Measurements from ENCODE around the gene GAS7.

Gene GAS7

DNA sequence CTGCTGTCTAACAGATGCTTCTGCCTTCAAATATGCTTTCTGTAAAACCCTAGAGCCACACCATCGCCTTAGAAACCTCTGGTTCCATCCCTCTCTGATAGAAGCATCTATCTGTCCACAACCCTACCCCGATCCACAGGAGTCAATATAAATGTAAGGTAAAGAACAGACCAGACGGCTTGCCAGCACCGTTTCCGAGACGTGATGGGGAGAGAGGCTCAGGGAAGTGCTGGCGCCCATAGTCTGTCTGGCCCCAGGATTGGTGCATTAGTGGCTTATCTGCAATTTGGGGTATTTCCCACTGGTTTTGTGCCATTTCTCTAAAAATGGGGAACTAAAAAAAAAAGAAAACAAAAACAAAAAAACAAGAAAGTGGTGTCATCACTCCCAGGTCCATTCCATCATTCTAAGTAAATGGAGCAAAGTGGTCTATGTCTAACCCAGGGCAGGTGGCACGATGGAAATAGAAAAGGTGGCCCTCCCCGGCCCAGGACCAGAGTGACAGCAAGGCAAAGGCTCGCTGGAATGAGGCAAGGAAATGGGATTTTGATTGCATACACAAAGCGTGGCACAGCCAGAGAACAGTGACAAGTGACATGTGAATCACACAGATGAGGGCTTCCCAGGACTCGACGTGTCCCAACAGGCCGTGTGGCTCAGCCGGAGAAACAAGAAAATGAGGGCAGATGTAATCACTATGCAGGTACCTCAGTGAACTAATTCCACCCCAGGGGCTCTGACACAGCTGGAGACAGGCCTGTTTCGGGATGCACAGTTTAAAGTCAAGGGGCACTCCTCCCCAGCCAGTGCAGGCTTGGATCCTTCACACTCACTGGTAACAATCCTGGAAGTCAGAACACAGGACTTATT is 125.6 kb downstream of the GAS7 start:
- 87 to 92% methylated on average over 8 to 14 of the region's 16 CpGs for WGBS, 2 experiments (ENCODE audit: insufficient coverage in 2 of 2)
- H3K36me3 ChIP-seq (ENCODE audit: control insufficient read depth, insufficient read depth, low read length) = no peaks in the 10 kb centered on the region
- peaks cover 7% of the 10 kb centered on the region for H3K4me1 ChIP-seq (ENCODE audit: control insufficient read depth, insufficient read depth, low read length, poor library complexity, severe bottlenecking)
- no peak overlapping the region for H3K27ac ChIP-seq (ENCODE audit: low read depth, low read length, severe bottlenecking)
- peaks cover 4% of the 10 kb centered on the region for H3K9me3 ChIP-seq (ENCODE audit: control insufficient read depth, low read length)
- no peak overlapping the region for H3K4me3 ChIP-seq (ENCODE audit: extremely low read depth, insufficient read depth, low read length, poor library complexity, severe bottlenecking)

DNA sequence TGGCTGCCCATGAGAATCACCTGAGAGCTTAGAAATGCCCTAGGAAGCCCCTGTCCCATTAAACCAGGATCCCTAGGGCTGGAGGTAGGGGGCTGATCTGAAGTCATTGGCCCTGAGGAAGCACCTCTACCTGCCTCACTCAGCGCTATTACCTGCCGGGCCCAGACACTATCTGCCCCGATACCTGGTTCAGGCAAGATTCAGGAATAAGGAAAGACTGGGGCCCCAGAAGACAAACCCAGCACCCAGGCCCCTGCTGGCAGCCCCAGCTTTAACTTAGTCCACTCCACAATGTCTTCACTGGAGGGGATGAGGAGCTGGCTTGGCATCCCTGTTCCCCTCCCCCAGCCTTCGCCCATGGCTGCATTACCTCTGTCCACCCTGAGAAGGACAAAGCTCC is 126.3 kb downstream of the GAS7 start:
- WGBS, 2 experiments (ENCODE audit: insufficient coverage in 2 of 2) = 92 to 95% methylated on average over 3 of the region's 4 CpGs
- H3K9me3 ChIP-seq (ENCODE audit: control insufficient read depth, low read length) = no peaks in the 10 kb centered on the region
- H3K4me3 ChIP-seq (ENCODE audit: extremely low read depth, insufficient read depth, low read length, poor library complexity, severe bottlenecking) = no peak overlapping the region
- H3K27ac ChIP-seq (ENCODE audit: low read depth, low read length, severe bottlenecking) = no peak overlapping the region
- H3K4me1 ChIP-seq (ENCODE audit: control insufficient read depth, insufficient read depth, low read length, poor library complexity, severe bottlenecking) = peaks cover 7% of the 10 kb centered on the region
- no peaks in the 10 kb centered on the region for H3K36me3 ChIP-seq (ENCODE audit: control insufficient read depth, insufficient read depth, low read length)

DNA sequence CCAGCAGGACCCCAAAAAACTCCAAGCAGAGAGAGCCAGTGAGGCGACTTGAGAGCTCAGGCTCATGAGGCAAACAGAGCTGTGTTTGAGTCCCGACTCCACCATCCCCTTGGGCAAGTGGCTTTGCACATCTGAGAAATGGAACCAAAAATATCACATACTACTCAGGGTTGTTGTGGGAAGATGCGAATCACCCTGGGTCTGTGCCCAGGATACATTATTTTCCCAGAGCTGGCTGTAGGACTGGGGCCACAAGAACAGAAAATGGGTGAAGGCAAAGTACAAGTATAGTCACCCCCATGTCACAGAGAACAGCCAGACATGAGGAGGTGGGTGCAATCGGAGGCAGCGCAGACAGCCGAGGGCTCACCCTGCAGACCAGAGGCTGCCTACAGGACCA is 127.3 kb downstream of the GAS7 start:
- peaks cover 7% of the 10 kb centered on the region for H3K4me1 ChIP-seq (ENCODE audit: control insufficient read depth, insufficient read depth, low read length, poor library complexity, severe bottlenecking)
- no peaks in the 10 kb centered on the region for H3K36me3 ChIP-seq (ENCODE audit: control insufficient read depth, insufficient read depth, low read length)
- H3K4me3 ChIP-seq (ENCODE audit: extremely low read depth, insufficient read depth, low read length, poor library complexity, severe bottlenecking) = no peak overlapping the region
- H3K9me3 ChIP-seq (ENCODE audit: control insufficient read depth, low read length) = no peaks in the 10 kb centered on the region
- 94 to 100% methylated on average over 4 to 6 of the region's 6 CpGs for WGBS, 2 experiments (ENCODE audit: insufficient coverage in 2 of 2)
- H3K27ac ChIP-seq (ENCODE audit: low read depth, low read length, severe bottlenecking) = no peak overlapping the region

DNA sequence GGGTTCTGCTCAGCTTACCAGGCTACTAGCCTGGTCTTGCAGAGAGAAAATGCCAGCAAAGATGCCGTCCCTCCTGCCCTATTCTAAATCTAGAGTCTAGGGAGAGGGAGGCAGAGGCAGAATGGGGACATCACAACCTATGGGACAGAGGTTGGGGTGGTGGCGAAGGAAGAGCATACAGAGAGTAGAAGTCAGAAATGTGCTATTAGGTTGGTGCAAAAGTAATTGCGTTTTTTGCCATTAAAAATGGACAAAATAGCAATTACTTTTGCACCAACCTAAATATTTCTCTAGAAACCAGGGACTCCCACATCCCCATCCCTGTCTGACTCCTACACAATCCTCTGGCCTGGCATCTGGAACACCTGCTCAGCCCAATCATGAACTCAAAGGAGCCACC is 127.7 kb downstream of the GAS7 start:
- WGBS, 2 experiments (ENCODE audit: insufficient coverage in 2 of 2) = 88 to 100% methylated on average over 1 to 2 of the region's 3 CpGs
- Histone ChIP-seq H3K27ac (ENCODE audit: low read depth, low read length, severe bottlenecking) (no peak overlapping the region), H3K4me1 (ENCODE audit: control insufficient read depth, insufficient read depth, low read length, poor library complexity, severe bottlenecking) (peaks cover 7% of the 10 kb centered on the region)

DNA sequence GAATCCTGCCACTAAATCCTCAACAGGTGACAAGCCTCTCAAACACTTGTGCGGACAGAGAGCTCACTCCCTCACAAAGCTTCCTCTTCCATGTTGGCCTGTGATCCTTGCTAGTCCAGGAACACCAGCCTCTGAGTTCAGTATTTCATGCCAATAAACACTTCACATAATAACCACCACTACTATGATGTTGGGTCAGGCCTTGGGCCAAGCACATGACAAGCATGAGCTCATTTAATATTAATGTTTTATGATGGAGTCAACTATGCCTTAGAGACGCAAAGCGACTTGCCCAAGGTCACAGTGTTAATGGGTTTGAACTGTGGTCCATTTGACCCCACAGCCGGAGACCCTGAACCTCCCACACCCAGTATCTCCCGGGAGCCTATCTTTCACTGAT is 129.1 kb downstream of the GAS7 start:
- WGBS, 2 experiments (ENCODE audit: insufficient coverage in 2 of 2) = 93 to 100% methylated on average over 4 of the region's 5 CpGs
- Histone ChIP-seq H3K4me3 (ENCODE audit: extremely low read depth, insufficient read depth, low read length, poor library complexity, severe bottlenecking) (no peak overlapping the region), H3K36me3 (ENCODE audit: control insufficient read depth, insufficient read depth, low read length) (no peaks in the 10 kb centered on the region), H3K4me1 (ENCODE audit: control insufficient read depth, insufficient read depth, low read length, poor library complexity, severe bottlenecking) (peaks cover 7% of the 10 kb centered on the region), H3K9me3 (ENCODE audit: control insufficient read depth, low read length) (peaks cover 8% of the 10 kb centered on the region), H3K27ac (ENCODE audit: low read depth, low read length, severe bottlenecking) (no peak overlapping the region)

More for the DNA sequence above, 127.7 kb downstream of the GAS7 start:
- no peaks in the 10 kb centered on the region for H3K9me3 ChIP-seq (ENCODE audit: control insufficient read depth, low read length)
- no peaks in the 10 kb centered on the region for H3K36me3 ChIP-seq (ENCODE audit: control insufficient read depth, insufficient read depth, low read length)
- no peak overlapping the region for H3K4me3 ChIP-seq (ENCODE audit: extremely low read depth, insufficient read depth, low read length, poor library complexity, severe bottlenecking)

DNA sequence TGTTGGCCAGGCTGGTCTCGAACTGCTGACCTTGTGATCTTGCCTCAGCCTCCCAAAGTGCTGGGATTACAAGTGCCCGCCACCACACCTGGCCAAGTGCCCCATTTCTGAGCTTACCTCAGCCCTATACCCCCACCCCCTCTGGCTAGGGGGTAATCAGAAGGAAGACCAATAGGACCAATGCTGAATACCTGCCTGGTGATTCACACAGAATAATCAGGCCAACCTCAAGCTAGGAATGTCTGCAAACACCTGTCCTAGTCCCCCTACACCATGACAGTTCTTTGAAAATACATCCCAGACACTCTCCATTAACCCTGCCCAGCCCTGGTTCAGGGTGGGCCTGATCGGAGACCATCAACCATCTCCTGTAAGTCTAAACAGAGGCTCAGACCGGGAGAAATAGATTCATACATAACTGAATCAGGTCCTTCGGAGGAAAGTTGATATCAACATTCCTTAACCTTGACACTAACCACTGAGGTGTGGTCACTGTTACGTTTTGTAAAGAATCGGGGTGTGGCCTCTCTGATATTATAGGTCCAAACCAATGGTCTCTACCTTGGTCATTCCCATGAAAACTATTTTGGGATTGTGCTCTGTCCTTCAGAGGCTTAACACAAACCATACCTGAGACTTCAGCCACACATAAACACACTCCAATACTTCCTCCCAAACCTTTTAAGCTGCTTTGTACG is 130.8 kb downstream of the GAS7 start:
- H3K9me3 ChIP-seq (ENCODE audit: control insufficient read depth, low read length) = peaks cover 8% of the 10 kb centered on the region
- H3K27ac ChIP-seq (ENCODE audit: low read depth, low read length, severe bottlenecking) = no peak overlapping the region
- WGBS, 2 experiments (ENCODE audit: insufficient coverage in 2 of 2) = 96 to 98% methylated on average over 6 to 8 of the region's 8 CpGs
- H3K4me3 ChIP-seq (ENCODE audit: extremely low read depth, insufficient read depth, low read length, poor library complexity, severe bottlenecking) = no peak overlapping the region
- peaks cover 7% of the 10 kb centered on the region for H3K4me1 ChIP-seq (ENCODE audit: control insufficient read depth, insufficient read depth, low read length, poor library complexity, severe bottlenecking)
- no peaks in the 10 kb centered on the region for H3K36me3 ChIP-seq (ENCODE audit: control insufficient read depth, insufficient read depth, low read length)

- Histone ChIP-seq H3K36me3 (ENCODE audit: control insufficient read depth, insufficient read depth, low read length) (no peaks in the 10 kb centered on the region), H3K9me3 (ENCODE audit: control insufficient read depth, low read length) (peaks cover 8% of the 10 kb centered on the region), H3K4me3 (ENCODE audit: extremely low read depth, insufficient read depth, low read length, poor library complexity, severe bottlenecking) (no peak overlapping the region), H3K4me1 (ENCODE audit: control insufficient read depth, insufficient read depth, low read length, poor library complexity, severe bottlenecking) (peaks cover 9% of the 10 kb centered on the region), H3K27ac (ENCODE audit: low read depth, low read length, severe bottlenecking) (no peak overlapping the region)
- WGBS, 2 experiments (ENCODE audit: insufficient coverage in 2 of 2) = 94 to 97% methylated on average over 3 of the region's 3 CpGs
These were observed 133.9 kb downstream of the GAS7 start for GRCh38 chr17:10064536-10064935.

GRCh38 chr17:10063730-10064241 is 134.6 kb downstream of the GAS7 start:
- no peak overlapping the region for H3K27ac ChIP-seq (ENCODE audit: low read depth, low read length, severe bottlenecking)
- 75 to 82% methylated on average over 13 to 17 of the region's 17 CpGs for WGBS, 2 experiments (ENCODE audit: insufficient coverage in 2 of 2)
- no peaks in the 10 kb centered on the region for H3K36me3 ChIP-seq (ENCODE audit: control insufficient read depth, insufficient read depth, low read length)
- peaks cover 8% of the 10 kb centered on the region for H3K9me3 ChIP-seq (ENCODE audit: control insufficient read depth, low read length)
- H3K4me1 ChIP-seq (ENCODE audit: control insufficient read depth, insufficient read depth, low read length, poor library complexity, severe bottlenecking) = peaks cover 9% of the 10 kb centered on the region
- H3K4me3 ChIP-seq (ENCODE audit: extremely low read depth, insufficient read depth, low read length, poor library complexity, severe bottlenecking) = no peak overlapping the region

GRCh38 chr17:10062691-10063385 is 135.6 kb downstream of the GAS7 start:
- H3K27ac ChIP-seq (ENCODE audit: low read depth, low read length, severe bottlenecking) = no peak overlapping the region
- H3K36me3 ChIP-seq (ENCODE audit: control insufficient read depth, insufficient read depth, low read length) = no peaks in the 10 kb centered on the region
- no peak overlapping the region for H3K4me3 ChIP-seq (ENCODE audit: extremely low read depth, insufficient read depth, low read length, poor library complexity, severe bottlenecking)
- H3K9me3 ChIP-seq (ENCODE audit: control insufficient read depth, low read length) = peaks cover 8% of the 10 kb centered on the region
- 83 to 98% methylated on average over 3 to 5 of the region's 14 CpGs for whole genome bisulfite sequencing, 2 experiments (ENCODE audit: insufficient coverage in 2 of 2)
- peaks cover 9% of the 10 kb centered on the region for H3K4me1 ChIP-seq (ENCODE audit: control insufficient read depth, insufficient read depth, low read length, poor library complexity, severe bottlenecking)

- no peaks in the 10 kb centered on the region for H3K36me3 ChIP-seq (ENCODE audit: control insufficient read depth, insufficient read depth, low read length)
- peaks cover 8% of the 10 kb centered on the region for H3K9me3 ChIP-seq (ENCODE audit: control insufficient read depth, low read length)
- no peak overlapping the region for H3K27ac ChIP-seq (ENCODE audit: low read depth, low read length, severe bottlenecking)
- H3K4me3 ChIP-seq (ENCODE audit: extremely low read depth, insufficient read depth, low read length, poor library complexity, severe bottlenecking) = no peak overlapping the region
- H3K4me1 ChIP-seq (ENCODE audit: control insufficient read depth, insufficient read depth, low read length, poor library complexity, severe bottlenecking) = peaks cover 9% of the 10 kb centered on the region
- 93 to 94% methylated on average over 10 of the region's 13 CpGs for WGBS, 2 experiments (ENCODE audit: insufficient coverage in 2 of 2)
These were observed 137.1 kb downstream of the GAS7 start for GRCh38 chr17:10061111-10061845.
